GM18951 (cell line): Measurements from ENCODE around the gene ABCA10.

Source experiments
- POLR2A ChIP-seq: IDR thresholded peaks from 4 replicates; pipeline ENCODE4 v1.6.1; 2011; ENCODE audit warnings: mild to moderate bottlenecking; ENCODE audit not compliant: insufficient read length, insufficient read depth; ENCODE audit errors: extremely low read depth
- in situ Hi-C: fragments of 300-500 bp; cut with MboI; formaldehyde crosslinking; loops from one replicate; pipeline ENCODE4 v1.12.0; 2022; ENCODE audit warnings: low sequenced_read_pairs, mixed read lengths, inconsistent platforms; ENCODE audit not compliant: unreplicated experiment

The ABCA10 gene

GRCh38 chr17:69166957-69167356 is 61.7 kb downstream of the ABCA10 start:
- no peak for TF ChIP-seq POLR2A
- in situ Hi-C loops: no loop called here

GRCh38 chr17:69164206-69164605 is 64.4 kb downstream of the ABCA10 start:
- TF ChIP-seq POLR2A: no peak
- in situ Hi-C loops: no loop called here

- TF ChIP-seq POLR2A: no peak
- in situ Hi-C loops: no loop called here
These were observed 69.2 kb downstream of the ABCA10 start for GRCh38 chr17:69159418-69159817.

- in situ Hi-C loops: no loop called here
- no peak for TF ChIP-seq POLR2A
These were observed 74.4 kb downstream of the ABCA10 start for GRCh38 chr17:69154267-69154666.

GRCh38 chr17:69150333-69150732 is 78.3 kb downstream of the ABCA10 start:
- in situ Hi-C loops: no loop called here
- no peak for TF ChIP-seq POLR2A

GRCh38 chr17:69147460-69147859 is 81.2 kb downstream of the ABCA10 start:
- in situ Hi-C loops: no loop called here
- no peak for TF ChIP-seq POLR2A

GRCh38 chr17:69144331-69145255 is 84.0 kb downstream of the ABCA10 start:
- no peak for TF ChIP-seq POLR2A
- in situ Hi-C loops: no loop called here

GRCh38 chr17:69143683-69144231 is 84.9 kb downstream of the ABCA10 start:
- no peak for TF ChIP-seq POLR2A
- in situ Hi-C loops: no loop called here

- TF ChIP-seq POLR2A: no peak
- in situ Hi-C loops: no loop called here
These were observed 85.5 kb downstream of the ABCA10 start for GRCh38 chr17:69143151-69143550.

- in situ Hi-C loops: no loop called here
- no peak for TF ChIP-seq POLR2A
These were observed 86.3 kb downstream of the ABCA10 start for GRCh38 chr17:69142175-69142802.

- in situ Hi-C loops: no loop called here
- TF ChIP-seq POLR2A: no peak
These were observed 87.0 kb downstream of the ABCA10 start, which contains the start of gene ABCA6 for GRCh38 chr17:69141431-69142174. ABCA6 (minus strand) TSS chr17:69141895; CDS start chr17:69140703, 1,192 bp downstream.

GRCh38 chr17:69134112-69134511 is 94.5 kb downstream of the ABCA10 start:
- no peak for TF ChIP-seq POLR2A
- in situ Hi-C loops: no loop called here
